Naive thymus-derived CD8-positive, alpha-beta T cell (primary cell): ENCODE results near the gene SUSD4. TPM values are rescaled to one million over a fixed set of nuclear protein-coding genes. Genes with fewer than 3 reads are reported as not detected.
A peak's percentile ranks its signal among the peaks of the same experiment; 100 is the strongest.
"Not testable (repeated sequence)": the region's sequence is repeated elsewhere in the genome, so short reads cannot be mapped to it uniquely, and the experiment has no call there.

ENCODE experiments used
- ATAC-seq, 2 donors: fragments of 150-1000 bp; cut with Tn5 transposase in 1 of 2; sonication (Bioruptor Pico), chemical (Tn5 transposase) in 1 of 2; 1 replicate in 1 of 2; 2 replicates in 1 of 2; pipeline ENCODE4 v1.10.0; 2021; ENCODE audit warnings: mild to moderate bottlenecking in 2 of 2, moderate library complexity in 2 of 2
- POLR2A ChIA-PET: fragments of 350-600 bp; sonication (Branson Sonifier 250); formaldehyde crosslinking; loops from one replicate; lab custom pipeline; 2021; ENCODE audit warnings: antibody characterized with exemption; lab: Charles Lee
- DNase-seq, 10 donors: peaks; one replicate each; pipeline versions ENCODE4 v3.0.0 to v3.0.0-alpha.2; 2020 to 2022
- H3K27ac Mint-ChIP-seq, 10 donors: one replicate each; pipeline ENCODE4 v1.8.0; 2020 to 2022; ENCODE audit warnings: mild to moderate bottlenecking in 10 of 10, mixed read lengths in 10 of 10, moderate library complexity in 4 of 10, inconsistent platforms in 1 of 10
- H3K27me3 Mint-ChIP-seq, 5 donors: one replicate each; pipeline ENCODE4 v1.8.0; 2021 to 2022; ENCODE audit warnings: mixed read lengths in 5 of 5
- H3K36me3 Mint-ChIP-seq, 3 donors: one replicate each; pipeline ENCODE4 v1.8.0; 2020 to 2022; ENCODE audit warnings: mixed read lengths in 3 of 3, mild to moderate bottlenecking in 2 of 3, inconsistent platforms in 1 of 3
- H3K4me1 Mint-ChIP-seq, 4 donors: one replicate each; pipeline ENCODE4 v1.8.0; 2021 to 2022; ENCODE audit warnings: mixed read lengths in 4 of 4
- H3K4me3 Mint-ChIP-seq, 10 donors: one replicate each; pipeline ENCODE4 v1.8.0; 2020 to 2022; ENCODE audit warnings: mild to moderate bottlenecking in 10 of 10, mixed read lengths in 10 of 10, moderate library complexity in 6 of 10, inconsistent platforms in 1 of 10
- H3K9me3 Mint-ChIP-seq, 9 donors: one replicate each; pipeline ENCODE4 v1.8.0; 2020 to 2022; ENCODE audit warnings: mixed read lengths in 9 of 9, mild to moderate bottlenecking in 3 of 9, inconsistent platforms in 1 of 9, moderate library complexity in 1 of 9
- polyA plus RNA-seq, 3 donors: library from polyadenylated mRNA; unstranded; fragments of 300-500 nt; fragmentation: Illumina TruSeq; gene quantifications; one replicate each; pipeline ENCODE4 v1.2.3, GENCODE V29; 2021
- total RNA-seq, 8 experiments: library from RNA in 2 of 8; stranded (reverse) in 2 of 8; gene quantifications; one replicate each; pipeline ENCODE4 v1.2.3 and lab custom pipeline; 2021 to 2026

Gene SUSD4
- total and polyA plus RNA-seq, 5 experiments from 2014 or later = 0.52 to 7.8 (median 2.6) TPM

DNA sequence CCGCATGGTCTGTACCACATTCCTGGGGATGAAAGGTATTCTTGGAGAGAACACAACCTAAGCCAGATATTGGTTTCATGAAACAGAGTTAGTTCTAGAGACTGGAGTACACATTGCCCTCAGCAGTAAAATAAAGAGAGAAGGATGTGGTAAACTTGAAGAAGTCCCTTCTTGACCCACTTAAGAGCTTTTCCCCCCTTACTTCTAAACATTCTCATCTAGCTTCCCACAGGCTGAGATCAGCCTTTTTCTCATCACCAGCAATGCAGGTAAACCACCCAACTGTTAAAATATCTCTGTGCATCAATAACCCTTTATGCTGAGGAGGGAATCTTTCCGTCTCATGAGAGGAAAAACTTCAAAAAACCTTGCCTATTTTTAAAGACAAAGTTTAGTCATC lies 62.6 kb downstream of the SUSD4 start:
- DNase-seq = peak in 4 of 10 donors; percentile 14 to 63 (median 37)

DNA sequence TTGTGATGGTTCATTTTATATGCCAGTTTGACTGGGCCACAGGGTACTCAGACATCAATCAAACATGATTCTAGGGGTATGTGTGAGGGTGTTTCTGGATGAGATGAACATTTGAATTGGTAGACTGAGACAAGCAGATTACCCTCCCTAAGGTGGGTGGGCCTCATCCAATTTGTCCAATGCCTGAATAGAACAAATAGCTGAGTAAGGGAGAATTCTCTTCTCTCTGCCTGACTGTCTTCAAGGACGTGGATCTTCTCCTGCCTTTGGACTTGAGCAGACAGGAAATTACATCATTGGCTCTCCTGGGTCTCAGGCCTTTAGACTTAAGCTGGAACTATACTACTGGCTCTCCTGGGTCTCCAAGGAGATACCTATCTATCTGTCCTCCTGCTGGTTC lies 64.4 kb downstream of the SUSD4 start:
- no peaks in the 10 kb centered on the region for H3K27me3 Mint-ChIP-seq
- H3K36me3 Mint-ChIP-seq = no peaks in the 10 kb centered on the region
- POLR2A ChIA-PET = no interaction called here
- H3K27ac Mint-ChIP-seq = peak overlapping the region in 1 of 10 donors; percentile 21
- DNase-seq = no peak
- H3K9me3 Mint-ChIP-seq = peaks cover 0 to 5% (median 1%) of the 10 kb centered on the region in 9 donors
- H3K4me3 Mint-ChIP-seq = no peak overlapping the region
- peaks cover 17 to 32% (median 26%) of the 10 kb centered on the region in 4 donors for H3K4me1 Mint-ChIP-seq
- ATAC-seq = no peak

More for the DNA sequence above, 62.6 kb downstream of the SUSD4 start:
- Mint-ChIP-seq H3K27ac (peak overlapping the region in 8 of 10 donors; percentile 12 to 90 (median 44)), H3K4me1 (peaks cover 17 to 32% (median 26%) of the 10 kb centered on the region in 4 donors), H3K36me3 (no peaks in the 10 kb centered on the region), H3K4me3 (peak overlapping the region in 9 of 10 donors; percentile 3 to 66 (median 31)), H3K9me3 (peaks cover 0 to 5% (median 2%) of the 10 kb centered on the region in 9 donors), H3K27me3 (no peaks in the 10 kb centered on the region)
- ATAC-seq = peak; percentile 77 to 98
- POLR2A ChIA-PET = no interaction called here

DNA sequence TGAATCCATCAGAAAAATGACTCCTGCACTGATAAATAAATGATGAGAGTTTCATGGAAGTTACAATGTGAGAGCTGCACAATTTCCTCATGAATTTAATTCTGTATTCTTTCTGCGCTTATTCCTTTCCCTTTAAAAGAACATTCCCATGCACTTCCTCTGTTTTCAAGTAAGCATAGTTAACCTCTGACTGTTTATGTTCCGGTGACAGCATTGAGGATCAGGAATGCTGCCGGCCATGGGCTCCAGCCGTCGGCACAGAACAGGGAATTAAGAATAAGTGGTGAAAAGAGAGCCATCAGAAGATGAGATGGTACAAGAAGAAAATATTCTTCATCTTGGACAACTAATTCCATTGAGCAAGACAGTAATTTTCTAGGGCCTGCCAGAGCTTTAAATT lies 65.3 kb downstream of the SUSD4 start:
- Mint-ChIP-seq H3K36me3 (no peaks in the 10 kb centered on the region), H3K27ac (no peak overlapping the region), H3K9me3 (peaks cover 0 to 4% (median 0%) of the 10 kb centered on the region in 9 donors), H3K4me1 (peaks cover 19 to 32% (median 26%) of the 10 kb centered on the region in 4 donors), H3K4me3 (no peak overlapping the region), H3K27me3 (no peaks in the 10 kb centered on the region)
- DNase-seq = no peak
- POLR2A ChIA-PET = interaction anchor here (0.6 kb wide), 1 partner anchor 107 kb away, joined by 3 read pairs; no protein-coding TSS in a partner anchor
- no peak for ATAC-seq

DNA sequence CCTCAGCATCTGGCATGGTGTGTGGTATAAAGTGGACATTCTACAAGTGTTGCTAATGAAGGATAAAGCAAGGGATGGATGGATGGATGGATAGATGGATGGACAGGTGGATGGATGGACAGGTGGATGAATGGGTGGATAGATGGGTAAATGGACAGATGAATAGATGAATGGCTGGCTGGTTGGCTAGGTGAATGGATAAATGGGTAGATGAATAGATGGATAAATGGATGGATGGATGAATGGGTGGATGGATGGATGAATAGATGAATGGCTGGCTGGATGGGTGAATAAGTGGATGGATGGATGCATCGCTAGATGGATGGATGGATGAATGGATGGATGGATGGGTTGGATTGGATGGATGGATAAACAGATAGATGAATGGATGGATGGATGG lies 66.2 kb downstream of the SUSD4 start:
- Mint-ChIP-seq H3K27me3 (no peaks in the 10 kb centered on the region), H3K27ac (no peak overlapping the region), H3K9me3 (no peaks in the 10 kb centered on the region), H3K36me3 (no peaks in the 10 kb centered on the region), H3K4me1 (peaks cover 19 to 29% (median 26%) of the 10 kb centered on the region in 4 donors), H3K4me3 (no peak overlapping the region)
- ATAC-seq (no peak), DNase-seq (no peak)
- POLR2A ChIA-PET = interaction anchor here (0.6 kb wide), 1 partner anchor 108 kb away, joined by 3 read pairs; no protein-coding TSS in a partner anchor

DNA sequence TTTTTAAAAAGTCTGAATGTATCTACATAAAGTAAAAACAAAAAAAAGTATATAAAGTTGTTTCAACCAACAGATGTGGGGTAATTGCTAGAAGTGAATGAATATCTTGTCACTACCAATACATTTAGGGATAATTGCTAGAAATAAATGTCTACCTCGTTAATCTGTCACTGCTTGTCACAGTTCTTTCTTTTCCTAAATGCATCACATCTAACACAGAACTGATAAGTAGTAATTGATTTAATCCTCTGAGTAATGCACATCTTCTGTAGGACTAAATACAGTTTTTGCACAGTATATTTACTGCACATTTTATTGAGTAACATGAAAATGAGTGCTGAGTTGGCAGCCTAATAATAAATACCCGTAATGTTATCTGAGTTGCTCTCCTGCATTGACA lies 72.2 kb downstream of the SUSD4 start:
- no peak overlapping the region for H3K27ac Mint-ChIP-seq

DNA sequence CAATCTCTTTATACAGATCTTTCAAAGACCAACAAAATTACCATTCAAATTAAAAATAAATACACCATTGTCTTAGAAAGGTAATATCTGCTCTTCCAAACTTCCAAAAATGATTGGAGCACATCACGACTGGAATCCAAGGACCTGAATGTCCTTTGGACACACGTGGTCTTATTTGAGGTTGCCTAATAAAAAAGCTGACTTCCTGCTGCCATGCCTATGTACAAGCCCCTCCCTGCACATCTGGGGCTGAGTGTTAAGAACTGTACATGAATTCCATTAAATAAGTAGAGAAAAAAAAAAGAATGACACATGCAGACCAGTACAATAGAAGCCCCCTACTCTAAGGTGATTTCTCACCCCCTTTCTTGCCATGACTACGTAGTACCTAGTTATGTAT lies 73.6 kb downstream of the SUSD4 start:
- H3K4me1 Mint-ChIP-seq = peaks cover 0 to 4% (median 0%) of the 10 kb centered on the region in 4 donors
- no peak for DNase-seq
- no peak for ATAC-seq
- no peak overlapping the region for H3K4me3 Mint-ChIP-seq
- H3K36me3 Mint-ChIP-seq = peaks cover 0 to 2% (median 2%) of the 10 kb centered on the region in 3 donors
- H3K27ac Mint-ChIP-seq = no peak overlapping the region
- POLR2A ChIA-PET = no interaction called here
- H3K27me3 Mint-ChIP-seq = peaks cover 0 to 2% (median 0%) of the 10 kb centered on the region in 5 donors
- H3K9me3 Mint-ChIP-seq = peaks cover 0 to 3% (median 0%) of the 10 kb centered on the region in 9 donors

More for the DNA sequence above, 72.2 kb downstream of the SUSD4 start:
- H3K9me3 Mint-ChIP-seq = no peaks in the 10 kb centered on the region
- DNase-seq = no peak
- H3K36me3 Mint-ChIP-seq = peaks cover 0 to 2% (median 0%) of the 10 kb centered on the region in 3 donors
- no peak for ATAC-seq
- H3K4me3 Mint-ChIP-seq = no peak overlapping the region
- H3K4me1 Mint-ChIP-seq = peaks cover 0 to 4% (median 0%) of the 10 kb centered on the region in 4 donors
- POLR2A ChIA-PET = no interaction called here
- peaks cover 0 to 2% (median 0%) of the 10 kb centered on the region in 5 donors for H3K27me3 Mint-ChIP-seq

DNA sequence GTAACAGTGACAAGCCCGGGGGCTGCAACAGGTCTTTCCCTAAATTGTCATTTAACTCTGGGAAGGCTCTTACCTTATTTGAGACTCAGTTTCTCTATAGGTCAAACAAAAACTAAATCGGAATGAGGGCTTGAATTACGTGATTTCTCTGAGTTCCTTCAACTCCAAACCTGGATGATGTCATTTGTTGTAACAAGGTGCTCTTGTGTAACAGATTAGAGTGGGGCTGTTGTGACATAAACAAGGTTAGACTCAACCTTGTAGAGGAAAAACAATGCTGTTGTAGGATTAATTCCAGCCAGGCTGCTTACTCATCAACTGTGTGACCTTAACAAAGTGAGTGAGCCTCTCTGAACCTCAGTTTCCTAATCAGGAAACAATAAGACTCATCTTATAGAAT lies 74.4 kb downstream of the SUSD4 start:
- Mint-ChIP-seq H3K9me3 (peaks cover 0 to 6% (median 0%) of the 10 kb centered on the region in 9 donors), H3K36me3 (peaks cover 0 to 3% (median 2%) of the 10 kb centered on the region in 3 donors), H3K27me3 (peaks cover 0 to 2% (median 0%) of the 10 kb centered on the region in 5 donors), H3K27ac (peak overlapping the region in 1 of 10 donors; percentile 37), H3K4me3 (no peak overlapping the region), H3K4me1 (peaks cover 0 to 4% (median 0%) of the 10 kb centered on the region in 4 donors)
- POLR2A ChIA-PET = no interaction called here
- ATAC-seq (no peak), DNase-seq (no peak)

DNA sequence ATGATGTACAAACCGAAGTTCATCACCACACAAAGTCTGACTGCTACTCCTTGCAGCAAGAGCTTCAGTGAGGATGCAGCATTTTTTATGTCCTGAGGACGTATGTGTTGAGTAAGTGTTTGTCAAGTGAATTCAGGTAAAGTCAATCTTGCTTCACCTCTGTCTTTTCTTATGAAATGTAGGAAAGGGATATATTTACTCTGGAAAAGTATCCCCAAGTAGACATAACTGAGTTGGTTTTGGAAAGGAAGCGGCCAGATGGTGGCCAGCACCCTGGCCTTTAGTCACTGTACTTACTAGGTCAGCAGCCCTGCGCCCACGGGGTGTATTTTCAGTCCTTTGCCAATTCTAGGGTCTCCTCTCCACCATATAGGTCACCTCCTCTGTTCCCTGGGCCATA lies 75.2 kb downstream of the SUSD4 start:
- no peak for ATAC-seq
- DNase-seq = no peak
- no peak overlapping the region for H3K4me3 Mint-ChIP-seq
- POLR2A ChIA-PET = no interaction called here
- H3K4me1 Mint-ChIP-seq = peaks cover 0 to 2% (median 0%) of the 10 kb centered on the region in 4 donors
- peaks cover 0 to 3% (median 2%) of the 10 kb centered on the region in 3 donors for H3K36me3 Mint-ChIP-seq
- H3K27me3 Mint-ChIP-seq = peaks cover 0 to 2% (median 0%) of the 10 kb centered on the region in 5 donors
- no peak overlapping the region for H3K27ac Mint-ChIP-seq
- peaks cover 0 to 6% (median 0%) of the 10 kb centered on the region in 9 donors for H3K9me3 Mint-ChIP-seq

DNA sequence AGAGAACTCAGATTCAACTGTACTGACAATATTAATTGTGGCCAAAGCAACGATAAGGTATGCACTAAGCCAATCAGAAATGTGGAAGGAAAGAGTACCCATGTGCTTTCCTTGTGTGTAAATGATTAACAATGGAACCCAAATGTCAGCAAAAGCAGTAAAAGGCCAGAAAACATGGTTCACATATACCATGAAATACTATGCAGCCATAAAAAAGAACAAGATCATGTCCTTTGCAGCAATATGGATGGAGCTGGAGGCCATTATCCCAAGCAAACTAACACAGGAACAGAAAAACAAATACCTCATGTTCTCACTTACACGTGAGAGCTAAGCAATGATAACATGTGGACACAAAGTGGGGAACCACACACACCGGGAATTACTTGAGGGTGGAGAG lies 78.5 kb downstream of the SUSD4 start:
- POLR2A ChIA-PET = no interaction called here
- H3K36me3 Mint-ChIP-seq = peaks cover 0 to 3% (median 2%) of the 10 kb centered on the region in 3 donors

DNA sequence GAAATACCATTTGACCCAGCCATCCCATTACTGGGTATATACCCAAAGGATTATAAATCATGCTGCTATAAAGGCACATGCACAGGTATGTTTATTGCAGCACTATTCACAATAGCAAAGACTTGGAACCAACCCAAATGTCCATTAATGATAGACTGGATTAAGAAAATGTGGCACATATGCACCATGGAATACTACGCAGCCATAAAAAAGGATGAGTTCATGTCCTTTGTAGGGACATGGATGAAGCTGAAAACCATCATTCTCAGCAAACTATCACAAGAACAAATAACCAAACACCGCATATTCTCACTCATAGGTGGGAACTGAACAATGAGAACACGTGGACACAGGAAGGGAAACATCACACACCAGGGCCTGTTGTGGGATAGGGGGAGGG lies 80.3 kb downstream of the SUSD4 start:
- H3K27me3 Mint-ChIP-seq, H3K4me3 Mint-ChIP-seq, ATAC-seq, POLR2A ChIA-PET, H3K36me3 Mint-ChIP-seq, H3K9me3 Mint-ChIP-seq, H3K27ac Mint-ChIP-seq, H3K4me1 Mint-ChIP-seq, DNase-seq: not testable (repeated sequence)

More for the DNA sequence above, 78.5 kb downstream of the SUSD4 start:
- H3K4me1 Mint-ChIP-seq = peaks cover 0 to 1% (median 0%) of the 10 kb centered on the region in 4 donors
- no peak overlapping the region for H3K4me3 Mint-ChIP-seq
- ATAC-seq (no peak), DNase-seq (no peak)
- H3K27ac Mint-ChIP-seq = peak overlapping the region in 1 of 10 donors; percentile 74
- H3K27me3 Mint-ChIP-seq = no peaks in the 10 kb centered on the region
- peaks cover 0 to 6% (median 0%) of the 10 kb centered on the region in 9 donors for H3K9me3 Mint-ChIP-seq

DNA sequence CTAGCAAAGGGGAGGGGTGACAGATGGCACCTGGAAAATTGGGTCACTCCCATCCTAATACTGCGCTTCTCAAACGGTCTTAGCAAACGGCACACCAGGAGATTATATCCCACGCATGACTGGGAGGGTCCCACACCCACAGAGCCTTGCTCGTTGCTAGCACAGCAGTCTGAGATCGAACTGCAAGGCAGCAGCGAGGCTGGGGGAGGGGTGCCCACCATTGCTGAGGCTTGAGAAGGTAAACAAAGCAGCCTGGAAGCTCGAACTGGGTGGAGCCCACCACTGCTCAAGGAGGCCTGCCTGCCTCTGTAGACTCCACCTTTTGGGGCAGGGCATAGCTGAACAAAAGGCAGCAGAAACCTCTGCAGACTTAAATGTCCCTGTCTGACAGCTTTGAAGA lies 85.7 kb downstream of the SUSD4 start:
- H3K27me3 Mint-ChIP-seq, H3K4me1 Mint-ChIP-seq, POLR2A ChIA-PET, ATAC-seq, H3K27ac Mint-ChIP-seq, H3K36me3 Mint-ChIP-seq, H3K9me3 Mint-ChIP-seq: not testable (repeated sequence)
- peak overlapping the region in 2 of 10 donors; percentile 14 to 33 for H3K4me3 Mint-ChIP-seq
- DNase-seq = peak in 2 of 10 donors; percentile 10 to 17

DNA sequence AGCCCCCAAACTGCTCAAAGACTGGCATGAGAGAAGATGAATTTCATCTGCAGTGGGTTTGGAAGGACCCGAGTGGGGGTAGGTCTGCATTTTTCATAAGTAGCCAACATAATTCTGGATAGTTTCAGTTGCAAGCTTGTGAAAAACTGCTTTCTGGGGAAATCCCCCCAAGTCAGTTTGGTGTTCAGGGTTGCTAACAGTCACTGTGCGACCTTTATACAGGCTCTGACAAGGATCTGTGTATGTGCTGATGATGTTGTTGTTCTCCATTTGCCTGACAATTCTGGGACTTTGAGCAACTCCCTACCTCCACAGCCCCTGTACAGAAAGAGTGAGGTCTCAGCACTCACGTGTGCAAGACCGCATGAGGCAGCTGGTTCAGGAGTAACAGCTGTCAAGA lies 87.9 kb downstream of the SUSD4 start:
- Mint-ChIP-seq H3K27ac (no peak overlapping the region), H3K4me3 (no peak overlapping the region), H3K36me3 (no peaks in the 10 kb centered on the region), H3K27me3 (no peaks in the 10 kb centered on the region), H3K9me3 (no peaks in the 10 kb centered on the region), H3K4me1 (peaks cover 0 to 8% (median 1%) of the 10 kb centered on the region in 4 donors)
- POLR2A ChIA-PET = no interaction called here
- ATAC-seq (no peak), DNase-seq (no peak)

DNA sequence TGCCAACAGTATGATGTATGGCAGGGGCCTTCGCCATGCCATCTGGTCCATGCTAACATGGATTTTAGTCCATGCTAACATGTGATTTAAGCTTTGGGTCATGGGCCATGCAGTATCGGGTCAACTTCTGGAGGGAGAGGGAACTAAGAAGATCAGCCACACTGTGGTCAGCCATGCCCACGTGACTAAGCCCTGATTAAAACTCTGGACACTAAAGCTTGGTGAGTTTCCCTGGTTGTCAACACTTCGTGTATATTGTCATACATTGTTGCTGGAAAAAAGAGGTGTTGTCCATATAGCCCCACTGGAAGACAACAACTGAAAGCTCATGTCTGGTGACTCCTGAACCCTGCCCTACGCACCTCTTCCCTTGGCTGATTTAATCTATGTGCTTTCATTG lies 90.5 kb downstream of the SUSD4 start:
- no peaks in the 10 kb centered on the region for H3K27me3 Mint-ChIP-seq
- no peaks in the 10 kb centered on the region for H3K9me3 Mint-ChIP-seq
- no peak overlapping the region for H3K4me3 Mint-ChIP-seq
- H3K27ac Mint-ChIP-seq = no peak overlapping the region
- POLR2A ChIA-PET = no interaction called here
- DNase-seq (no peak), ATAC-seq (no peak)
- H3K36me3 Mint-ChIP-seq = no peaks in the 10 kb centered on the region
- H3K4me1 Mint-ChIP-seq = peaks cover 1 to 10% (median 4%) of the 10 kb centered on the region in 4 donors
